Measurements from ENCODE around the gene ZNF644.
"Not testable (repeated sequence)": the region's sequence is repeated elsewhere in the genome, so short reads cannot be mapped to it uniquely, and the experiment has no call there.

ZNF644 gene

DNA sequence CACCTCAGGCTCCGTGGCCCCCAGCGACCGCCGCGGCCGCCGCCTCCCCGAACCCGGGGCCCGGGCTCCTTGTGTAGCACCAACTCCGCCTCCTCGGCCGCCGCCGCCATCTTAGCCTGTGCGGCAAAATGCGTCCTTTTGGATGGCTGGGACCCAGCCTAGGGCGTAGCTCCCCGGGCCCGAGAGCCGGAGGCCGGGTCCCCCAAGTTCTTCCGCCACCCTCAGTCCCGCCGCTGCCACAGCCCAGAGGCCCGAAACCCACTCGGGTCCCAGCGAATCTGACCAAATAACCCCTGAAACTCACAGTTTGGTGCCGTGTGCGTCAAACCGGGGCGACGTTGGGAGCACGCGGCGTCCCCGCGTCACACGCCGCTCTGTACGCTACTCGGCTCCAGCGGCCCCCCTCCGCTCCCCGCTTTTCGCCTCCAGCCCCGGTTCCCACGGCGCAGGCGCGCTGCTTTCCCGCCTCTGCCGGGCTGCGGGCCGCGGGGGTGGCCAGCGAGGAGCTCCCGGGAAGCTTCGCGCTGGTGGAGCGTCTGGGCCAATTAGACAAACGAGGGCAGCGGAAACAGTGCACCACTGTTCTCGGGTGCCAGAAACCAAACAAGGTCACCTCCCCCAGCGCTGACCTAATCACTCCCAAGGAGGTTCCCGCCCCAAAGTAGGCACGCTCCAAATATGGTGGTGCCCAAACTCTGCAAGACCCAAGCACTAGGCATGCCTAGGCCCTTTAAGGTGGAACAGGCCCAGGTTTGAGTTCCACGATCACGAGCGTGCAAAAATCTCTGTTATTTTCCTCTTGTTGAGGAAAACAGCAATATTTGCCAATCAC is at the start of gene ZNF644:
Gene ZNF644, minus strand, starts transcription at position 350 of the 832 bp plus-strand sequence. CDS start 39,682 bp downstream, outside the sequence.
- DNase-seq (ENCODE audit: low read depth in 3 of 3) = peak; percentile 82 to 89 (median 84)

DNA sequence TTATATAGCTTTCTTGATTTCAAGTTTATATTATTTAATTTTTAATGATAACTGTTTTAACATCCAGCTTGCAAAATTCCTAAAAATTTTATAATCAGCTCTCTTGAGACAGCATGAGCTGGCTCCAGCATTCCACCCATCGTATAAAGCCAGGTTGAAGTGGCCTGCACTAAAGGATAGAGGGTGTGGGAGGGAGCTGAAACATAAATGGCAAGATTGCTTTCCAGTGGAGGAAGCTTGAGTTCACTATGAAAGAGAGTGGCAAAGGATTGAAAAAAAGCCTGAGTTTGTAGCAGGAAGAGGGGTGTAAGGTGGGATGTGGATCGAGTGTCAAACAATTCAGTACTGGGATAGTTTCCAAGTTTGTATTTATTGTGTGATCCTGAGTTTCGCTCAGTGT is 48.5 kb upstream of the ZNF644 start:
- DNase-seq (ENCODE audit: low read depth in 3 of 3) = no peak

DNA sequence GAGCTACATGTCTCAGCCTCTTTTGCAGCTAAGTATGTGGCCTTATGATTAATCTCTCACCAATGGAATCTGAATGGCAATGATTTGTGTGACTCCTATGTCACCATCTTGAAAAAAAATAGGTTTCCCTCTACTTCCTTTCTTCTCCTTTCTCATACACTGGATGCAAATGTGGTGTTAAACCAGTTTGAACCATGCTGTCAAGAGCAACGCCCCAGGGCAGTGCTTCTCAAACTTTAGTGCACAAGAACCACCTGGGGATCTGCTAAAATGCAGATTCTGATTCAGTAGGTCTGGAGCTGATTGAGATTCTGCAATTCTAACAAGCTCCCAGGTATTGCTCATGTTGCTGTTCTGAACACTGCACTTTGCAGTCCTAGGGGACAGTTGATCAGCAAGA is 44.7 kb upstream of the ZNF644 start:
- DNase-seq (ENCODE audit: low read depth in 3 of 3) = no peak

DNA sequence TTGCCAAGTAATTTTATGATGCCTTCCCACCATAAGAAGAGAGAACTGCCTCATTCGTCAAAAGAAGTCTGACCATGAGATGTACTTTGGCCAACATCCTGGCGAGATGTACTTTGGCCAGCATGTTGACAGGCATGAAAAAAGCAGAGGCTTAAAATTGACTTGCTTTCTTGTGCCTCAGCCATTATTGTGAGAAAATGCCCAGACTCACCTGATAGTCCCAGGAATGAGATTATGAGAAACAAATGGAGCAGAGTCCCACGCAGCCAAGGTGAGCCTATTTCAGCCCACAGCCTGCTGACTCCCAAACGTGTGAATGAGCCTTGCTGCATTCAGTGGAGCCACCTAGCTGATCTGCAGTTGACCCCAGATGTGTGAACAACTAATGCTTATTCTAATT is 43.5 kb upstream of the ZNF644 start:
- DNase-seq (ENCODE audit: low read depth in 3 of 3) = no peak

DNA sequence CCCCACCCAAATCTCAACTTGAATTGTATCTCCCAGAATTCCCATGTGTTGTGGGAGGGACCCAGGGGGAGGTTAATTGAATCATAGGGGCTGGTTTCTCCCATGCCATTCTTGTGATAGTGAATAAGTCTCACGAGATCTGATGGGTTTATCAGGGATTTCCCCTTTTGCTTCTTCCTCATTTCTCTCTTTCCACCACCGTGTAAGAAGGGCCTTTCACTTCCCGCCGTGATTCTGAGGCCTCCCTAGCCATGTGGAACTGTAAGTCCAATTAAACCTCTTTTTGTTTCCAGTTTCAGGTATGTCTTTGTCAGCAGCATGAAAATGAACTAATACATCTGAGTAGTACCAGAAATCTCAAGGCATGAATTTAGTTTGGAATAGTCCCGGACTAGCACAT is 41.6 kb upstream of the ZNF644 start:
- DNase-seq (ENCODE audit: low read depth in 3 of 3) = not testable (repeated sequence)

DNA sequence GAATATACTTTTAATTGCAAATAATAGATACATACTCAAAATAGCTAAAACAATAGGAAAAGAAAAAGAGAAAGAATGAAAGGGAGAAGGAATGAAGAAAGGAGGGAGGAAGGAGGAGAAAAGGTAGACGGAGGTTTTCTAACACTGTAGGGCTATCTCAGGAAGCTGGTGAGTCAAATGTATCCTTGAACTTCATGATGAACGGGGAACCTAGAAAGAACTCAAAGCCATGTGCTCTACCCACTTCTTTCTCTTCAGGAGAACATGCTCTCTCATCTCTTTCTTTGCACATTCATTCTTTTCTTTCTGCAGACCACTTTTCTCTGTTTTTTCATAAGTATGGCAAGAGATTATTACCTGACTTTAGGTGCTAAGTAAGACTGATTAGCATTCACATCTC is 37.3 kb upstream of the ZNF644 start:
- DNase-seq (ENCODE audit: low read depth in 3 of 3) = no peak

DNA sequence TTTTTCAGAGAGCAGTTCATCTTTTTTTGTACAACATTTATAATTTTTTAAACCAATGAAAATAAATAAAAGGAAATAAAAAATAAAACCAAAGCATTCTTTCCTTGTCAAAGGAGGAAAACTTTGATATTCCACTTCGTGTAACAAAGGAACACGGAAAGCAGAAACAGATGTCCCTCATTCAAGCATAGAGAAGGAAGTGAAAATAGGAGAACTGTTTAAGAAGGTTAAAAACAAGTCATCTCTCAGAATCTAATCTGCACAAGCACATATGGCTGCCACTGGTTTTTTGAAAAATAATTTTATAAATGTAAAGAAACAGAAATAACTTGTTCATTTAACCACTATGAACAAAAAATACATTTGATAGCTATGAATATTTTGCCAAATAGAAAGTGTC is 35.9 kb upstream of the ZNF644 start:
- no peak for DNase-seq (ENCODE audit: low read depth in 3 of 3)

DNA sequence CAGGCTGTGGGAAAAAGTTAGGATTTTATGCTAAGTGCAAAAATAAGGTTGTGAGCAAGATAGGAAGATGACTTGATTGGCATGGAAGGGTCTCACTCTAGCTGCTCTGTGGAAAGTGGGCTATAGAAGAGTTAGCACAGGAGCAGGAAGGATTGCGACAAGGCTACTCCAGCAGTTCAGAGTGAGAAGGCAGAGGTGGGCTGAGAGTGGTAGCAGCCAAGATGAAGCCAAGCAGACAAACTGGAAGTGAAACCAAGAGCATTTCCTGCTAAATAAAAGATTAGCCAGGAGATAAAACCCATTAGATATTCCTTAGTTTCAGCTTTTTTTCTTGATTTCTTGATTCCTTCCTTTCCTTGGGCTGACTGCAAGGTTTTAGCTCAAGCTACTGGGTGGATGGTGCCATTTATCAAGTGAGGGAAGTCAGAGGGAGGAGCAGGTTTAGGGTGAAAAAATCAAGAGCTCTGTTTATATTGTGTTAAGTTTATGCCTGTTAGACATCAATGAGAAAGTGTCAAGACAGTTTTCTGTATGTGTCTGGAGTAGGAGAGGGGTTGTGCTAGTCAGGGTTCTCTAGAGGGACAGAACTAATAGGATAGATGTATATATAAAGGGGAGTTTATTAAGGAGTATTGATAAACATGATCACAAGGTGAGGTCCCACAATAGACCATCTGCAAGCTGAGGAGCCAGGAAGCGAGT is 33.1 kb upstream of the ZNF644 start:
- DNase-seq (ENCODE audit: low read depth in 3 of 3) = no peak

DNA sequence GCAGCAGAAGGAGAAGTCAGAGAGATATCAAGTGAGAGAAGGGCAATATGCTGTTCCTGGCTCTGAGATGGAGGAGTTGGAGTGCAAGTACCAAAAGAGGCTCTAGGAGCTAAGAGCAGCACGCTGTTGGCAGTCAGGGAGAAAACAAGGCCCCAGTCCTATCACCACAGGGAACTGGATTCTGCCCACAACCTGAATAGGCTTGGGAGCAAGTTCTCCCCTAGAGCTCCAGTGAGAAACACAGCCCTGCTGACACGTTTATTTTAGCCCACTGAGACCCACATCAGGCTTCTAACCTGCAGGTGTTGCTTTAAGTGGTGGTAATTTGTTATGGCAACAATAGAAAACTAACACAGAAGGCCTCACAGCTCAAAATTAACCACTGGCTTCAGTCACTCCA is 31.8 kb upstream of the ZNF644 start:
- DNase-seq (ENCODE audit: low read depth in 3 of 3) = no peak

DNA sequence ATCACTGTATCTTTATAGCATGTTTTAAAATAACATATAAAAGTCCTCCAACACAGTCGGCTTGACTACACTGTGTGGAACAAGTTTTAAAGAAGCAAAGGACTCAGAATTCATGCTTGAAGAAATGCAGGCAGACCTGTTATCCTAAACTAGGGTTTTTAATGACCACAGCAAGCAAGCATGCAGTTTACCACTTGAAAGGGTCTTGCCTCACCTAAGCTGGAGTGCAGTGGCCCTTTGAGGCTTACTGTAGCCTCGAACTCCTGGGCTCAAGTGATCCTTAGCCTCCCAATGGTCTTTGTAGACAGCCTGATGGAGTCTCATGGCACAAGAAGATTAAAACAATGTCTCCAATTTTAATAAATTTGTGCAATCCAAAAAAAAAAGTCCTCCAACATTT is 27.7 kb upstream of the ZNF644 start:
- DNase-seq (ENCODE audit: low read depth in 3 of 3) = not testable (repeated sequence)

DNA sequence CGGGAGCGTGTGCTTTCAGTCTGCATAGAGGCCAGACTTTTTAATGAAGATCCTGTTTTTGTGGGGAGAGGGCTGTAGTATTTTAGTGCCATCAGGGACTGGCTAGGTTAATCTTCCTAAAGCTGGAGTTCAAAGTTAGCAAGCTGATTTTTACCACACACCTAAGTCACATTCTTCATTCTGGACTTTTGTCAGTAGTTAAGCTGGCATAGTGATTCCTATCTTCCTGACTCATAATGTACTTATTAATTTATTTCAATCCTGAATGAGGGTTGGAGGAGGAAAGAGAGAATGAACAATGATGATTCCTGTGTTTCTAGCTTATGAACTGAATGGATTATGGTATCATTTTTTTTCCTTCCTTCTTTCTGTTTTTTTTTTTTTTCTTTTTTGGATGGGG is 24.9 kb upstream of the ZNF644 start:
- DNase-seq (ENCODE audit: low read depth in 3 of 3) = no peak

DNA sequence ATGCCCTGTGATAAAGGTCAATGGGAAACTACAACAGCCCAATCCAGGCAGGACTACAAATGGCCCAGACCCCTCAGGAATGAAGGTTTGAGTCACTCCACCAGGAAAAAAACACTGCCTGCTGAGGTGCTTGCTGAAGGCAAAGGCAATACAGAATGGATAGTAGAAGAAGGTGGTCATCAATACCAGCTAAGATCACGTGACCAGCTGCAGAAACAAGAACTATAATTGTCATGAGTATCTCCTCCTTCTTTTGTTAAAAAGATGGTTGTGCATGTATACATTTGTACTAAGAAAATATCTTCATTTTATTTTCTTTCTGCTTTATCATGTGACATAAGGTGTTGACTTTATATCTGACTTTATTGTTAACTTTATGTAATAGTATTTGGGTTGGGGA is 23.4 kb upstream of the ZNF644 start:
- DNase-seq (ENCODE audit: low read depth in 3 of 3) = no peak

DNA sequence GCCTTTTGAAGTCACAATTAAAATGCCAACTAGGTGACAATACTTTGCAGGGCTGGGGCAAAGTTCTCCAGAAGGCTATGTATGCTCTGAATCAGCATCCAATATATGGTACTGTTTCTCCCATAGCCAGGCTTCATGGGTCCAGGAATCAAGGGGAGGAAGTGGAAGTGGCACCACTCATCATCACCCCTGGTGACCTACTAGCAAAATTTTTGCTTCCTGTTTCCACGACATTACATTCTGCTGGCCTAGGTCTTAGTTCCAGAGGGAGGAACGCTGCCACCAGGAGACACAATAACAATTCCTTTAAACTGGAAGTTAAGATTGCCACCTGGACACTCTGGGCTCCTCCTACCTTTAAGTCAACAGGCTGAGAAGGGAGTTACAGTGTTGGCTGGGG is 22.9 kb upstream of the ZNF644 start:
- not testable (repeated sequence) for DNase-seq (ENCODE audit: low read depth in 3 of 3)

DNA sequence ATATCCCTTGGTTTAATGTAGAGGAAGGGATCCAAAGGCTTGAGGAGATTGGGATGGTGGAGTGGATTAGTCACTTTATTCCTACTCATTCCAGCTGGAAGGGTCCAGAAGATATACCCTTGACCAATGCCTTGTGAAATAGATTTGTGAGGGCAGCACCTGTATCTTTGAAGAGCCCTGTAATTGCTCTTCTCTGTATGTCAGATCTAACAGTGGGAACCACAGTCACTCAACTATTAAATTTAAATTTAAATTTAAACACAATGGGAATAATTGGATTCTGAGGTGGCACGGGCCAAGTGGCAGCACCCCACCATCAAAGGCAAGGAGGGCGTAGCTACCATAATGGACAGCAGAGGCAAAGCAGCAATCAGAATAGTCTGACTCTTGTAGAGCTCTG is 20.5 kb upstream of the ZNF644 start:
- not testable (repeated sequence) for DNase-seq (ENCODE audit: low read depth in 3 of 3)

DNA sequence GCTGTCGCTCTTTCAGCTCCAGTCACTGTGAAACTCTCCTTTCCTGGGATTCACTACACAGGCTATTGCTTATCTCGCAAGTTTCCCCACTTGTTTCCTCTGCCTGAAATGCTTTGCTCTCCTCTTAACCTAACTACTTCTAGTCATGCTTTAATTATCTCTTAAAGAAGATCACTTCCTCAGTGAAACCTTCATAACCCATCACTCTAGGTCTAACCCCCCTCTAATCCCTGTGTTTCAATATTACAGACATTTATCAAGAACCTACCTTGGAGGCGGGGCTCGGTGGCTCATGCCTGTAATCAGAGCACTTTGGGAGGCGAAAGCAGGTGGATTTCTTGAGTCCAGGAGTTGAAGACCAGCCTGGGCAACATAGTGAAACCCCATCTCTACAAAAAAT is 16.7 kb upstream of the ZNF644 start:
- DNase-seq (ENCODE audit: low read depth in 3 of 3) = no peak

DNA sequence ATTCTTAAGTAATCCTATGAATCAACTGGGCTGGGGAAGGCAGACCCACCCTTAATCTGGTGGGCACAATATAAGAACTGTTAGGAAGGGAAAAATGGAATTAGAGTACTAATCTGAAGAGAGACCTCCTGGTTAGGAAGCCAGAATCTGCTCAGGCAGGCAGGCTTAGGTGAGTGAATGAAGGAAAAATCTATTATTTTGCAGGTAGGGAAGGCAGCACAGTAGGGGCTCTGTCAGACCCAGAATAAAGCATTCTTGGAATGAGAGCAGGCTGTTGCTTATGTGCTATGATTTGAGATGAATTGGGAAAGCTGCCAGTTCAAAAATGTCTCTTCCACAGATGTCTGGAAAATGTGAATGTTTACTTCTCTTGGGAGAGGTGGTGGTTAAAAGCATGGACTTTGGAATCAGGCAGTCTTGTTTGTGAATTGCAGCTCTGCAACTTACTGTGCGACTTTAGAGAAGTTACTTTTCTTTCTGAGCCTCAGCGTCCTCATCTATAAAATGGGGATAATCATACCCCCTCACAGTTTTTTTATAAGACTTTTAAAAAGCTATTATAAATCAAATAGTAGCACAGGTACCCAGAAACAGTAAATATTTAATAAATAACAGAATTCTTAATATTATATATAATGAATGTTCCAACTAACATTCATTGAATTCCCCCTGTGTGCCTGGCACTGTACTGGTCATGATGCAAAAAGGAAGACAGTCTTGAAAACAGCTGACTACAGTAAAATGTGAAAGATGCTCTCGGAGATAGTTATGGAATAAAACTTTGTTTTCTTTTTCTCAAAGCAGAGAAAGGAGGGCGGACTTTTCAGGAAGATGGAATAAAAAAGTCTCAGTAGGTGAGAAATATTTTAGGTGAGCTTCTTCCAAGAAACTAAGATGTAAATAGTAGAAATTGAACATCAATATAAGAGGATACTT is 15.3 kb upstream of the ZNF644 start:
- DNase-seq (ENCODE audit: low read depth in 3 of 3) = no peak

DNA sequence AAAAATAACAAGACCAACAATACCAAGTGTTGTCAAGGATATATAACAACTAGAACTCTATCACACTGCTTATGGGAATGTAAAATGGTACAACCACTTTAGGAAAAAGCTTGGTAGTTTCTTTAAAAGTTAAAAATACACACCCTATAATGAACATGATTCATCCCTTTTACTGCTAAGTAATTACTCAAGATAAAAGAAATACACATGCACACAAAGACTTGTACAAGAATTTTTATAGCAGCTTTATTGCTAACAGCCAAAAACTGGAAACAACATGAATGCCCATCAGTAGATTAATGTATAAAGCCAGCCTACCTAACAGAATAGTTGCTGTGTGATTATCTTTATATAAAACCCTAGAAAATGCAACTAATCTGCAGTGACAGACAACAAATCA is 10.5 kb upstream of the ZNF644 start:
- no peak for DNase-seq (ENCODE audit: low read depth in 3 of 3)

DNA sequence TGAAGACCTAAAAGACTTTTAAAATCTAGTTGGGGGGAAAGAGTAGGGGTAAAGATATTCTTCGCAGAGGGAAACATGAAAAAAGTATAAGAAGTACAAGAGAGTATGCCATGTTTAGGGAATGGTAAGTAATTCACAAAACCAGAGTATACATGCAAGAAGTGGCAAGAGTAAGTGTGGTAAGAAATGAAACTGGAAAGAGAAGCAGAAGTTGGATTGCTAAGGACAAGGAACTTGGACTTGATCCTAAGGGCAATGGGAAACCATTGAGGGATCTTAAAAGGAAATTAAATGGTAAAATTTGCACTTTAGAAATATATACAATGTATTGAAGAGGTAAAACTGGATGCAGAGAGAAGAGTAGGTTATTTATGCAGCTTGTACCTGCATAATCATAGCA is 9.2 kb upstream of the ZNF644 start:
- DNase-seq (ENCODE audit: low read depth in 3 of 3) = no peak

DNA sequence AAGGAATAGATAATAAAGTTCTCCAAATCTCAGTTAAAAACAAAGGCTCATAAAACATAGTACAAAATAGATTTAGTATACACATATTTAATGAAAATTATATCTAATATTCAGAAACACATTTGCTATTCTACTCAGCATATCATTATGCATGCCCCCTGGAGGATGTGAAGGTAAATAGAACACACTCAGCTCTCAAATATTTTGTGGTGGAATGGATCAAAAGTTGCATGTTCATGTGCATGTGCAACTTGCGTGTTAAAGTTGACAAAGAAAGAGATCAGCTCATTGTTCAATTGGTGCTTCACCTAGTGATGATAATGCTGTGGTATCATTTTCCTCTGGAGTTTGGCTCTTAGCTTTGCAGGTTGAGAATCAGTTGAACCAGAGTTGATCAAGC is 4.9 kb upstream of the ZNF644 start:
- no peak for DNase-seq (ENCODE audit: low read depth in 3 of 3)

DNA sequence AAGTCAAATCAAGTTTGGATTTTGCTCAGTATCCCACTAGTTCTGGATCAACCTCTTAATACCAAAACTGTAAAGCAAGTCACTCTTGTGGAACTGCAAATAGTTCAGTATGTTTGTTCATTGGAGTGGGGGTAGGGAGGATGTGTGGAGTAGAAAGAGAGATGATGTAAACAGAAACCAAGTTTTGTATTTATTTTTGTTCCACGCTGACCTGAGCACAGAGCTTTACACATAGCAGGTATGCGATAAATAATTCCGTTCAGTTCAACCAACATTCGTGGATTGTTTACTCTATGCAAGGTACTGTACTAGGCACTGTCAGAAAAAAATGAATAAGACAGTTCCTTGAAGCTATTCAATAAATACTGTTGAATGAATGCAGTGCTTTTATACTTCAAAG is 4.5 kb upstream of the ZNF644 start:
- no peak for DNase-seq (ENCODE audit: low read depth in 3 of 3)

DNA sequence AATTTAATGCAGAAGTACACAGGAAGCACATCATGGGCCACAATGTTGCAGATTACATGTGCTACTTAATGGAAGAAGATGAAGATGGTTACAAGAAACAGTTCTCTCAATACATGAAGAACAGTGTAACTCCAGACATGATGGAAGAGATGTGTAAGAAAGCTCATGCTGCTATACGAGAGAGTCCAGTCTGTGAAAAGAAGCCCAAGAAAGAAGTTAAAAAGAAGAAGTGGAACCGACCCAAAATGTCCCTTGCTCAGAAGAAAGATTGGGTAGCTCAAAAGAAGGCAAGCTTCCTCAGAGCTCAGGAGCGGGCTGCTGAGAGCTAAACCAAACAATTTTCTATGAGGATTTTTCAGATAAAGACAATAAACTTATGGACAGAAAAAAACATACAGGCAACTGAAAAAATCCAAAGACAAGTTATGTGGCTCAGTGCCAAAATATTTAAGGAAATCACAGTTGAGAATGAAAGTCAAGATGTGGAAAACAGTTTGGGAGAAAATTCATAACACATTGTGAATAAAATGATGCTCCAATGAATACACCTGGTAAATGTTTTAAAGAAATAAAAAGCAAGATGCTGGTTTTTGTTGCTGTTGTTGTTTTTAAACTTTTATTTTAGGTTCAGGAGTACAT is 2.8 kb upstream of the ZNF644 start:
- no peak for DNase-seq (ENCODE audit: low read depth in 3 of 3)

DNA sequence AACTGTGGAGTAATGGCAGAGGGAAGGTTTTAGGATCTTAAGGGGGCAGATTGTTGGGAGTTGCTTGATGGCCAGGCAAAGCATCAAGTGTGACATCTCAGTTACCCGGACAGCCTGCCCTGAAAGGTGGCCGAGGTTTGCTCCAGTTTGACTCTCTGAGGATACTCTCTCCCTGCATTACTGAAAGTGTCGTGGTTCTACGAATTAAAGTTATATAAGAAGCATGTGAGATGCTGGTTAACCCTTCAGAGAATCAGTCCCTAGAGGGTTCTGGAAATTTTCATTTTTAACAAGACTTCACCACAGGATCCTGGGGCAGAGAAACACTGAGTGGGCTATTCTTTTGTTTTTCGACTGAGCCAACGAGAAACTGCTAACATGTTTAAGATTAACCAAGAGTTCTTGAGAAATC is 689 bp upstream of the ZNF644 start:
- no peak for DNase-seq (ENCODE audit: low read depth in 3 of 3)

Data from stimulated activated CD4-positive, alpha-beta T cell treated with anti-CD3 and anti-CD28 coated beads, TNF-alpha, amount 100 ng/mL, for 24 hours (primary cell).